HepG2 (cell line): ENCODE data around the gene SYNDIG1. TPM values are rescaled to one million over a fixed set of nuclear protein-coding genes. Genes with fewer than 3 reads are reported as not detected.

ENCODE experiments used
- ATAC-seq: fragments of 200-7000 bp; cut with Tn5 transposase; 3 replicates; pipeline ENCODE4 v1.9.1; 2020; ENCODE audit warnings: mild to moderate bottlenecking, moderate library complexity
- BruUV-seq: library from RNA; stranded (reverse); fragments of 400-500 nt; replicated peaks from 2 replicates; lab custom pipeline; 2021; lab: Mats Ljungman, UMichigan
- CTCF ChIA-PET: fragments of 300-600 bp; formaldehyde crosslinking; extraction: SDS; loops from one replicate; lab custom pipeline; 2021; ENCODE audit warnings: low total read pairs, inconsistent platforms, low intra/inter-chr PET ratio; lab: Yijun Ruan, JAX
- POLR2A ChIA-PET: fragments of 350-600 bp; sonication (Branson Sonifier 250); formaldehyde crosslinking; loops from one replicate; lab custom pipeline; 2020; ENCODE audit warnings: antibody characterized with exemption, inconsistent platforms; lab: Yijun Ruan, JAX
- DNase-seq: peaks from one replicate; pipeline ENCODE4 v3.0.0-alpha.2; 2015; ENCODE audit warnings: low spot score
- FAIRE-seq: peaks from 3 replicates; lab custom pipeline; 2011; peaks lifted over from hg19 to GRCh38; lab: Jason Lieb, UNC
- H2AFZ ChIP-seq: one replicate; pipeline ENCODE4 v1.6.1; 2011; ENCODE audit warnings: low read length, inconsistent platforms
- H3K27ac ChIP-seq: fragments of 300-600 bp; 3 replicates; pipeline ENCODE4 v1.8.0; 2011; ENCODE audit warnings: mixed run types, mild to moderate bottlenecking, mixed read lengths, low read length, inconsistent platforms; ENCODE audit not compliant: insufficient read depth; ENCODE audit errors: extremely low read length
- H3K27me3 ChIP-seq, 2 experiments: fragments of 200-600 bp in 1 of 2; 2 replicates in 1 of 2; 3 replicates in 1 of 2; pipeline versions ENCODE4 v1.6.0 to v1.8.0; 2011; ENCODE audit warnings: low read length in 2 of 2, mild to moderate bottlenecking in 2 of 2, moderate library complexity in 2 of 2, inconsistent platforms in 1 of 2; ENCODE audit not compliant: insufficient read depth in 2 of 2, control insufficient read depth in 1 of 2
- H3K36me3 ChIP-seq, 2 experiments: fragments of 200-600 bp in 1 of 2; replicated peaks in 1 of 2; 2 replicates in 1 of 2; 3 replicates in 1 of 2; pipeline versions ENCODE4 v1.5.1 to v1.8.0; 2011; ENCODE audit warnings: low read length in 2 of 2, inconsistent platforms in 1 of 2; ENCODE audit not compliant: insufficient read depth in 2 of 2, control insufficient read depth in 1 of 2
- H3K4me1 ChIP-seq: 2 replicates; pipeline ENCODE4 v1.5.1; 2012; ENCODE audit warnings: low read length, inconsistent platforms; ENCODE audit not compliant: insufficient read depth
- H3K4me2 ChIP-seq: 2 replicates; pipeline ENCODE4 v1.6.0; 2011; ENCODE audit warnings: low read depth, low read length, inconsistent platforms
- H3K4me3 ChIP-seq, 3 experiments: fragments of 200-600 bp in 1 of 3; sonication (generic), shearing (Covaris generic) in 1 of 3; replicated peaks in 1 of 3; 2 replicates each; pipeline ENCODE4 v1.5.1; 2011 to 2016; ENCODE audit warnings: low read length in 3 of 3, inconsistent platforms in 2 of 3, low read depth in 2 of 3, mild to moderate bottlenecking in 2 of 3, control low read depth in 1 of 3, mixed read lengths in 1 of 3; ENCODE audit not compliant: insufficient read depth in 1 of 3
- H3K79me2 ChIP-seq: one replicate; pipeline ENCODE4 v1.6.1; 2011; ENCODE audit warnings: low read length, inconsistent platforms; ENCODE audit not compliant: insufficient read depth
- H3K9ac ChIP-seq: 2 replicates; pipeline ENCODE4 v1.6.0; 2011; ENCODE audit warnings: mild to moderate bottlenecking, low read depth, low read length, inconsistent platforms; ENCODE audit not compliant: insufficient read depth
- H3K9me3 ChIP-seq: 2 replicates; pipeline ENCODE4 v1.5.1; 2012; ENCODE audit warnings: mild to moderate bottlenecking, low read length
- H4K20me1 ChIP-seq: 2 replicates; pipeline ENCODE4 v1.6.0; 2011; ENCODE audit warnings: inconsistent platforms, mild to moderate bottlenecking, low read length, moderate library complexity; ENCODE audit not compliant: insufficient read depth
- ARNT ChIP-seq: fragments of 450-650 bp; IDR thresholded peaks from 2 replicates; pipeline ENCODE4 v1.6.1; 2017
- FIP1L1 ChIP-seq: fragments of 200-400 bp; formaldehyde crosslinking; IDR thresholded peaks from 2 replicates; pipeline ENCODE4 v1.6.1; 2018; ENCODE audit warnings: low read depth, mild to moderate bottlenecking, low read length, moderate library complexity, borderline replicate concordance; ENCODE audit not compliant: insufficient read depth
- HNF4G ChIP-seq, 2 experiments: sonication (generic) in 1 of 2; formaldehyde crosslinking in 1 of 2; IDR thresholded peaks; 2 replicates each; pipeline versions ENCODE4 v1.4.0 to v1.6.1; 2011 to 2020; ENCODE audit warnings: borderline replicate concordance in 2 of 2, low read depth in 2 of 2, mild to moderate bottlenecking in 2 of 2, low read length in 1 of 2, missing genetic modification reagents in 1 of 2, moderate library complexity in 1 of 2
- KLF15 ChIP-seq: sonication (generic); formaldehyde crosslinking; IDR thresholded peaks from 2 replicates; pipeline ENCODE4 v1.8.1; 2023; ENCODE audit warnings: borderline replicate concordance, mild to moderate bottlenecking, inconsistent platforms, missing genetic modification reagents, mixed read lengths
- RBAK ChIP-seq: sonication (generic); formaldehyde crosslinking; IDR thresholded peaks from 2 replicates; pipeline ENCODE4 v1.5.1; 2020; ENCODE audit warnings: mild to moderate bottlenecking, missing genetic modification reagents
- SRY ChIP-seq: sonication (generic); formaldehyde crosslinking; IDR thresholded peaks from 2 replicates; pipeline ENCODE4 v1.8.0; 2022; ENCODE audit warnings: mild to moderate bottlenecking, missing genetic modification reagents
- STAT6 ChIP-seq: sonication (generic); formaldehyde crosslinking; IDR thresholded peaks from 2 replicates; pipeline ENCODE4 v1.4.0; 2020; ENCODE audit warnings: missing genetic modification reagents, mild to moderate bottlenecking, borderline replicate concordance
- TEAD3 ChIP-seq: optimal IDR thresholded peaks from 2 replicates; pipeline ENCODE3; 2016; ENCODE audit warnings: borderline replicate concordance
- TGIF2 ChIP-seq: IDR thresholded peaks from 2 replicates; pipeline ENCODE4 v1.6.1; 2016; ENCODE audit warnings: control low read depth, missing compliant biosample characterization
- ZFX ChIP-seq: sonication (generic); formaldehyde crosslinking; IDR thresholded peaks from 2 replicates; pipeline ENCODE4 v1.4.0; 2020; ENCODE audit warnings: mild to moderate bottlenecking, low read depth, missing genetic modification reagents, moderate library complexity
- ZNF343 ChIP-seq: sonication (generic); formaldehyde crosslinking; IDR thresholded peaks from 2 replicates; pipeline ENCODE4 v1.4.0; 2020; ENCODE audit warnings: mild to moderate bottlenecking, missing genetic modification reagents
- ZNF431 ChIP-seq: sonication (generic); formaldehyde crosslinking; IDR thresholded peaks from 2 replicates; pipeline ENCODE4 v1.9.0; 2022; ENCODE audit warnings: missing genetic modification reagents, low read depth, mild to moderate bottlenecking, borderline replicate concordance
- ZNF598 ChIP-seq: sonication (generic); formaldehyde crosslinking; IDR thresholded peaks from 2 replicates; pipeline ENCODE4 v1.5.1; 2020; ENCODE audit warnings: mild to moderate bottlenecking, missing genetic modification reagents, borderline replicate concordance
- ZNF772 ChIP-seq: sonication (generic); formaldehyde crosslinking; IDR thresholded peaks from 2 replicates; pipeline ENCODE4 v1.5.0; 2020; ENCODE audit warnings: mild to moderate bottlenecking, missing genetic modification reagents
- WGBS: methylation state at CpG from one replicate; pipeline ENCODE4 v1.1.6; 2017; ENCODE audit warnings: low lambda C conversion rate; 5-methylcytosine and 5-hydroxymethylcytosine counted together
- in situ Hi-C: cut with HindIII; loops from 2 replicates; pipeline ENCODE4 v1.10.0; 2017; ENCODE audit warnings: low pct_unique_long_range_greater_than_20kb; ENCODE audit not compliant: extremely low pct_ligation_motif_present
- intact Hi-C: fragments of 100-400 bp; cut with micrococcal nuclease; formaldehyde crosslinking; loops from one replicate; pipeline ENCODE4 v1.10.0; 2022; ENCODE audit not compliant: unreplicated experiment
- polyA plus RNA-seq, 8 experiments: library from polyadenylated mRNA; depleted of rRNA in 3 of 8; stranded (reverse) in 7 of 8; unstranded in 1 of 8; fragments of >200 nt; fragmentation: Illumina TruSeq in 4 of 8; extraction: Trizol in 4 of 8; gene quantifications; 2 replicates each; pipeline versions ENCODE4 v1.2.1 to v1.2.3, GENCODE V29; 2011 to 2016; ENCODE audit warnings: low read depth in 4 of 8, missing spikeins in 1 of 8, mixed read lengths in 1 of 8; ENCODE audit not compliant: insufficient read depth in 1 of 8
- total RNA-seq, 5 experiments: library from RNA; depleted of rRNA; stranded (reverse); fragments of >200 nt; fragmentation: Illumina TruSeq; extraction: Trizol; gene quantifications; 2 replicates each; pipeline ENCODE4 v1.2.3, GENCODE V29; 2016; ENCODE audit warnings: low read depth in 1 of 5

Gene SYNDIG1
- total and polyA plus RNA-seq, 2 of the 13 experiments (the other 11 are each of a cell fraction or from before 2014, with no cell fraction given), result not detected

GRCh38 chr20:24586523-24586840 is 117.1 kb downstream of the SYNDIG1 start:
- H3K27ac ChIP-seq, result no peak overlapping the region
- POLR2A ChIA-PET, result no interaction called here
- H4K20me1 ChIP-seq, result no peaks in the 10 kb centered on the region; the same call in 1 of the 2 replicates
- CTCF ChIA-PET, result no interaction called here
- WGBS, result 3% methylated on average over 6 of the region's 6 CpGs
- intact Hi-C loops, result no loop called here
- no peak for ATAC-seq
- BruUV-seq, result no TSS peak
- no peak for FAIRE-seq
- H3K9me3 ChIP-seq, result no peaks in the 10 kb centered on the region
- TF ChIP-seq RBAK (no peak), ZNF598 (CRISPR knock-in tag) (no peak), ZNF772 (CRISPR knock-in tag) (no peak), FIP1L1 (no peak), HNF4G (IDR thresholded peaks at IDR 0.05; ENCODE audit: borderline replicate concordance, low read depth, low read length) (no peak), HNF4G (CRISPR knock-in tag; IDR thresholded peaks at IDR 0.05; ENCODE audit: borderline replicate concordance, low read depth) (no peak), ZFX (CRISPR knock-in tag) (no peak)
- TF ChIP-seq, all 625 proteins: peak for 0
- Histone ChIP-seq H3K4me2 (no peak overlapping the region), H3K36me3 (no peaks in the 10 kb centered on the region), H3K9ac (no peak overlapping the region), H2AFZ (no peak overlapping the region), H3K27me3 (peaks cover 9 to 52% of the 10 kb centered on the region in 2 experiments; a peak in 3 of 5 replicates), H3K4me1 (no peaks in the 10 kb centered on the region), H3K79me2 (no peaks in the 10 kb centered on the region), H3K4me3 (no peak overlapping the region)
- DNase-seq, result no peak
- in situ Hi-C loops, result no loop called here

- TF ChIP-seq STAT6 (CRISPR knock-in tag), result no peak
- no peak for TF ChIP-seq ARNT
- no peak for TF ChIP-seq ZNF431
- no peak for TF ChIP-seq TGIF2
- no peak for TF ChIP-seq KLF15
- no peak for TF ChIP-seq TEAD3 (CRISPR knock-in tag)
- TF ChIP-seq ZNF343 (CRISPR knock-in tag), result no peak
- no peak for TF ChIP-seq SRY (CRISPR knock-in tag)
- intact Hi-C loops (no loop called here), in situ Hi-C loops (no loop called here)
- Histone ChIP-seq H3K27me3 (peaks cover 9 to 52% of the 10 kb centered on the region in 2 experiments; a peak in 3 of 5 replicates), H3K4me2 (no peak overlapping the region), H2AFZ (no peak overlapping the region), H3K9me3 (no peaks in the 10 kb centered on the region), H4K20me1 (no peaks in the 10 kb centered on the region; the same call in 1 of the 2 replicates), H3K27ac (no peak overlapping the region), H3K79me2 (no peaks in the 10 kb centered on the region), H3K4me3 (no peak overlapping the region), H3K9ac (no peak overlapping the region), H3K4me1 (no peaks in the 10 kb centered on the region), H3K36me3 (no peaks in the 10 kb centered on the region)
- ATAC-seq, result no peak
- WGBS, result 23% methylated on average over 12 of the region's 12 CpGs
- CTCF ChIA-PET, result no interaction called here
- no TSS peak for BruUV-seq
- DNase-seq, result no peak
- no peak for FAIRE-seq
- POLR2A ChIA-PET, result no interaction called here
Measured at GRCh38 chr20:24587384-24588046, 118.1 kb downstream of the SYNDIG1 start.
